ENCODE data around the gene PDIA5.

GRCh38 chr3:123078101-123078500, 11.3 kb downstream of the PDIA5 start:
- TF ChIP-seq POLR2AphosphoS5 (IDR thresholded peaks at IDR 0.05; ENCODE audit: low read depth) (no peak), CTCF (IDR thresholded peaks at IDR 0.05; ENCODE audit: insufficient read depth, low read length) (no peak), REST (IDR thresholded peaks at IDR 0.05; ENCODE audit: insufficient replicate concordance, low read depth) (no peak)
